Activated effector memory CD4-positive, alpha-beta T cell treated with anti-CD3 and anti-CD28 coated beads, Interleukin-2, amount 50 U/mL, for 16 hours (primary cell): ENCODE data around the gene RANBP1.

Experiments
- DNase-seq: peaks from one replicate; pipeline ENCODE4 v3.0.0-alpha.2; 2020

Gene RANBP1

DNA sequence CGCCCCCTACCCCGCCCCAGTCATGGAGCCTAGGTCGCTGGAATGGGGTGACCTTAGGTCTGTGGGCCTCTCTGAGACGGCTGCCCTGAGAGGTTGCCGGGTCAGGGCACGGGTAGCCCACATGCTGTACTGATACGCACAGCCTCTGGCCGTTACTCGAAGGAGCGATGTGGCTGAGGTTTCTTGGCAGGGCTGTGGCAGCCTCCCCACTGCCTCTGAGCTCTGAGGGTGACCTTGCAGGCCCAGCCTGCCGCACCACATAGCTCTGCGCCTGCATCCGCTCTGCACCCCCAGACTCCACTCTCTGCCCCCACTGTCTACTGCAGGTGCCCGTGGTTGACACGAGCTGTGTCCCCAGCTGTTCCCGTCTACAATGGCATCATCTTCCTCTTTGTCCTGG, 23.0 kb downstream of the RANBP1 start:
- no peak for DNase-seq

DNA sequence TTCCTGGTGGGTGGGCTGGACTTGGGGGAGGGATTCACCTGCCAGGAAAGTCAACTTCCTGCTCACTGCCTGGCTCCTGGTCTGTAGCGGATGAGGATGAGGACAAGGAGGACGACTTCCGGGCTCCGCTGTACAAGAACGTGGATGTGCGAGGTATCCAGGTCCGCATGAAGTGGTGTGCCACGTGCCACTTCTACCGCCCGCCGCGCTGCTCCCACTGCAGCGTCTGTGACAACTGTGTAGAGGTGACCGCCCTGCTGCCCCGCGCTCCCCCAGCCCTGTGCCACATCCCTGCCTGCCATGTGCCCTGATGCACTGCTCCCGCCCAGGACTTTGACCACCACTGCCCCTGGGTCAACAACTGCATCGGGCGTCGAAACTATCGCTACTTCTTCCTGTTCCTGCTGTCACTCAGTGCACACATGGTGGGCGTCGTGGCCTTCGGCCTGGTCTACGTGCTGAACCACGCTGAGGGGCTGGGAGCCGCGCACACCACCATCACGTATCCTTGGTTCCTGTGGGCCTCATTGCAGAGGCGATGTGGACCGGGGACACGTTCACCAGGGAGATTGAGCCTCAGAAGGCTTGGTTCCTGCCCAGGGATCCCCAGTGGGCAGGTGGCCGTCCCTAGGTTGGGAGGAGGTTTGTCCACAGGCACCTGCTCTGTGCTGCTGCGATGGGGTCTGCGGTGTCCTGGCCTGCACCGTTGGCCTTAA, 23.6 kb downstream of the RANBP1 start:
- DNase-seq, result no peak

DNA sequence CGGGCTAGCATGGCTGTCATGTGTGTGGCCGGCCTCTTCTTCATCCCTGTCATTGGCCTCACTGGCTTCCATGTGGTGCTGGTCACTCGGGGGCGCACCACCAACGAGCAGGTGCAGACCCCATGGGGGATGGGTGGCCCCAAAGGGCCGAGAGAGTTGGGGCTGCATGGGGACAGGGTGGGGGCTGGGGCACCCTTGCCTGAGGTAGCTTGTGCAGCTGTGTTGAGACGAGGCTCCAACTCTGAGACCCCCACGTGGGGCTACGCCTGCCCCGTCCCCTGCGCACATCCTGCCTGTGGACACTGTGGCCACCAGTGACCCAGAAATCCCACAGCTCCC, 24.2 kb downstream of the RANBP1 start:
- DNase-seq, result no peak

DNA sequence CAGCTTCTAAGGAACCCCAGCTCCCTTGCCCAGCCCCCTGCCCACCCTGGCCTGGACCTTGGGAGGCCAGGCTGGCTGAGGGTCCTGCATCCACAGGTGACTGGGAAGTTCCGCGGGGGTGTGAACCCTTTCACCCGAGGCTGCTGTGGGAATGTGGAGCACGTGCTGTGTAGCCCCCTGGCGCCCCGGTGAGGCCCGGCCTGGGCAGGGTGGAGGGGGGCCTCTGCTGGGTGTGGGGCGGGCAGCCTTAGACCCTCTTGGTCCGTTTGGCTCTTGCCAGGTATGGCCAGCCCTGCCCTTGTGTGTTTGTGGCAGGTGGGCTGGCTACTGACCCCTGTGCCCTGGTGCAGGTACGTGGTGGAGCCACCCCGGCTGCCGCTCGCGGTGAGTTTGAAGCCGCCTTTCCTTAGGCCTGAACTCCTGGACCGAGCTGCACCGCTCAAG, 24.6 kb downstream of the RANBP1 start:
- DNase-seq, result no peak

DNA sequence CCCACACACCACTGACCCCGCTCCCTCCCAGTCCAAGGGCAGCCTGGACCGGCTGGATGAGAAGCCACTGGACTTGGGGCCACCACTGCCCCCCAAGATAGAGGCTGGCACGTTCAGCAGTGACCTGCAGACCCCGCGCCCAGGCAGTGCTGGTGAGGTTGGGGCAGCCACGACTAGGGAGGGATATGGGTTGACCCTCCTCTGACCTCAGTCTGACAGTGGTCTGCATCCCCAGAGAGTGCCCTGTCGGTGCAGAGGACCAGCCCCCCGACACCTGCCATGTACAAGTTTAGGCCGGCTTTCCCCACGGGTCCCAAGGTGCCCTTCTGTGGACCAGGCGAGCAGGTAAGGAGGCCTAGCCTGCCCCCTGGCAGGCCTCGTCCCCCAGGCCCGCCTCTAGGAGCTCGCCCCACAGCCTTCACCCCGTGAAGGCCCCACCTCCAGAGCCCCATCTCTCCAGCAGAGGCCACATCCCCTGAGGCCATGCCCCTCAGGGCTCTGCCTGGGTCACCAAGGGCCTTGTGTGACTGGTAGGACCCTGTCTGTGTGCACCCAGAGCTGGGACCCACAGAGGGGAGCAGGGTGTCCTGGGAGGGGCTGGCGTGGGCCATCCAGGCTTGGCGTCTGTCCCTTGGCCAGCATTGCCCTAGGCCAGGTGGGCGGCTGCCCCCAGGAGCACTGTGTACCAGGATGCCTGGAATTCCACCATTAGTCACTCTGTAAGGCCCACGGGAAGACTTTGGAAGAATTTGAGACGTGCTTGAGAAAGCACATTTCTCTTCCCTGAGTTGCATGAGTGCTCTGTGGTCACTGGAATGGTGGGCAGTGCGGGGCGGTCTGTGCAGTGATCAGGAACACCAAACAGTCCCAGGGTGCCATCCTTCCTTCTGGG, 25.5 kb downstream of the RANBP1 start:
- DNase-seq, result no peak

DNA sequence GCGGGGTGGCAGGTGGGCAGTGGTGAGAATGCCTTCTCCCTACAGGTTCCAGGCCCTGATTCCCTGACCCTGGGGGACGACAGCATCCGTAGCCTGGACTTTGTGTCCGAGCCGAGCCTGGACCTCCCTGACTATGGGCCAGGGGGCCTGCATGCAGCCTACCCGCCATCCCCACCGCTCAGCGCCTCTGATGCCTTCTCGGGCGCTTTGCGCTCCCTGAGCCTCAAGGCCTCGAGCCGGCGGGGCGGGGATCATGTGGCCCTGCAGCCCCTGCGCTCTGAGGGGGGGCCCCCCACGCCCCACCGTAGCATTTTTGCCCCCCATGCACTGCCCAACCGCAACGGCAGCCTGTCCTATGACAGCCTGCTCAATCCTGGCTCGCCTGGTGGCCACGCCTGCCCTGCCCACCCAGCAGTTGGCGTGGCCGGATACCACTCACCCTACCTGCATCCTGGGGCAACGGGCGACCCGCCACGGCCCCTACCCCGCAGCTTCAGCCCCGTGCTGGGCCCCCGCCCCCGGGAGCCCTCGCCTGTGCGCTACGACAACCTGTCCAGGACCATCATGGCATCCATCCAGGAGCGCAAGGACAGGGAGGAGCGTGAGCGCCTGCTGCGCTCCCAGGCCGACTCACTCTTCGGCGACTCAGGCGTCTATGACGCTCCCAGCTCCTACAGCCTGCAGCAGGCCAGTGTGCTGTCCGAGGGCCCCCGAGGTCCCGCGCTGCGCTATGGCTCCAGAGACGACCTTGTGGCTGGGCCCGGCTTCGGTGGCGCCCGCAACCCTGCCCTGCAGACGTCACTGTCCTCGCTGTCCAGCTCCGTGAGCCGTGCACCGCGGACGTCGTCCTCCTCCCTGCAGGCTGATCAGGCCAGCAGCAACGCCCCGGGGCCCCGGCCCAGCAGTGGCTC, 27.1 kb downstream of the RANBP1 start:
- no peak for DNase-seq

DNA sequence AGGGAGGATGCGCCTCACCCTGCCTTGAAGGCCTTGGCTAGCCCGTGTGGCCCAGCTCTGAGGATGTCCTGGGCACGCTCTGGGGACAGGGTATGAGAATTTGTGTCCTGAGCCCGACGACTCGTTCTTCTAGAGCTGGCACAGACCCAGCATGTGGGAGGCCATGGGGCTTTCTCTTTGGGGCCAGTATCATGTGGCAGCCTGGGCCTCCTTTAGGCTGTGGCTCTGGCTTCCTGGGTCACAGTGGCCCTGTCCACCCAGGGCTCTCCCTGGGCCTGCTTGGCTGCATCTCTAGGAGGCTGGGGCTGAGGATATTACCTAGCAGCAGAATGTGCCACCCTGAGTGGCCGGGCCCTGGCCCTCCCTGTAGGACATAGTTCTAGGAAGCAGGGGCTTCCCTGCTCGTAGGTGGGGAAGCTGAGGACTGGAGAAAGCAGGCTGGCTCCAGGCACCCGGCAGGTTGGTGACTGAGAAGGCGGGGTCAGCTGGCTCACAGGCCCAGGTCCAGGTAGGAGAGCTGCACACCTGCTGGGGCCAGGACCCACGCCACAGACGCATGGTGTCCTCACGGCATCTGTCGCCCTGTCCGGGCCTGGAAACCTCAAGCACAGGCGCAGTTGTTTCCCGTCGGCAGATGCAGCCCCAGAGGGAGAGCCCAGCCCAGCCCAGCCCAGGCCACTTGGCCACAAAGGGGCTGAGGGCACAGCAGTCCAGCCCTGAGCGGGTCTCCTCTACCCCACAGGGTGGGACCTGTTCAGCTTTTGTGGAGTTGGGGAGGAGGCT, 28.2 kb downstream of the RANBP1 start:
- no peak for DNase-seq

DNA sequence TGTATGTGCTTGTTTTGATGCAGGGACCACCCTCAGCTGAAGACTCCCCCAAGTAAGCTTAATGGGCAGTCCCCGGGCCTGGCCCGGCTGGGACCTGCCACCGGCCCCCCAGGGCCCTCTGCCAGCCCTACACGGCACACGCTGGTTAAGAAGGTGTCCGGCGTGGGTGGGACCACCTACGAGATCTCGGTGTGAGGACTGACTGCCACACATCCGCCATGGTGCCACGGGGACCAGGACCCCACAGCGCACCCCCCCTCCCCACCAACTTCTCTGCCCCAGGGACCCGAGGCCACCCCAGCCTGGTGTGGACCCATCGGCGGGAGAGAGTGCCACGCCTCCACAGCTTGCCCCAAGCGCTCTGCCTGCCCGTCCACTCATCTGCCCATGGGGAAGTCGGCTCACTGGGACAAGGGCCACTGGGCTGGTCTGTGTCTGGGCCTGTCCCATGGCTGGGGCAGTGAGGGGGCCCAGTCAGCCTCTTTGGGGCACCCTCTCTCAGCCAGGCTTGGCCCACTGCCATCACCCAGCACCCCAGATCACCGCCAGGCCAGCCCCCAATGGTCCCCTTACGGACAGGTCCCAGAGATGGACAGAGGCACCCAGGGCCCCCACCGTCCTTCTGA, 29.4 kb downstream of the RANBP1 start:
- no peak for DNase-seq

DNA sequence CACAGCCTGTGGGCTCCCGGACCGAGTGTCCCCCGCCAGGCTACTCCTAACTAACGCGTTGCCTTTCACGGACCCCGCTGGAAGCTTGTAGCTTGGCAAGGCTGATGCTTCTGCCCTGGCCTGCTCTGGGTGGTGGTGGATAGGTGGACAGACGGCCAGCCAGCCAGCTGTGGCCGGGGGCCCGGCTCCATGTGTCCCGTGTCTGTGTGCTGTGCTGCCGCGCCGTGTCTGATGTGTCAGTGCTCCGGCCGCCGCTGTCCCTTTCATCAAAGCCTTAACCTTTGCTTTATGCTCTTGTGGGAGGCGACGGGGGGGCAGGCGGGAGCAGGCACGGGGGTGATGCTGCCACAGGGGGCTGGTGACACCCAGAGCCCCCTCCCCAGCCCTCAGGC, 29.9 kb downstream of the RANBP1 start:
- DNase-seq, result no peak

DNA sequence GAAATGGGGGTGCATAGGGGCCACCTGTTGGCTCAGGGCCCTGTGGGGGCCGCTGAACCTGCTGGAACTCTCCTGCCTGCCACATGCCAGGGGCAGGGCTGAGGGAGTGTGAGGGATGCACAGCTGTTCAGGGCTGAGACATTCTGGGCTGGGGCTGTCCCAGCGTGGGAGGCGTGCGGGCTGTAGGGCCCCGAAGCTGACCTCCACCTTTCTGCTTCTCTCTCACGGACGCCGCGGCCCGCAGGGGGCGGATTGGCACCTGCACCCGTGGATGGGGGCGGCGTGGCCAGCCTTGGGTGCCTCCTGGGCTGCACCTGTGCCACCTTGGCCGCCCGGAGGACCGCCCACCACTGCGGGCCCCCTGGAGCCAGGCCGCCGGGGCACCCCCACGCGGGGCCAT, 30.9 kb downstream of the RANBP1 start:
- no peak for DNase-seq

DNA sequence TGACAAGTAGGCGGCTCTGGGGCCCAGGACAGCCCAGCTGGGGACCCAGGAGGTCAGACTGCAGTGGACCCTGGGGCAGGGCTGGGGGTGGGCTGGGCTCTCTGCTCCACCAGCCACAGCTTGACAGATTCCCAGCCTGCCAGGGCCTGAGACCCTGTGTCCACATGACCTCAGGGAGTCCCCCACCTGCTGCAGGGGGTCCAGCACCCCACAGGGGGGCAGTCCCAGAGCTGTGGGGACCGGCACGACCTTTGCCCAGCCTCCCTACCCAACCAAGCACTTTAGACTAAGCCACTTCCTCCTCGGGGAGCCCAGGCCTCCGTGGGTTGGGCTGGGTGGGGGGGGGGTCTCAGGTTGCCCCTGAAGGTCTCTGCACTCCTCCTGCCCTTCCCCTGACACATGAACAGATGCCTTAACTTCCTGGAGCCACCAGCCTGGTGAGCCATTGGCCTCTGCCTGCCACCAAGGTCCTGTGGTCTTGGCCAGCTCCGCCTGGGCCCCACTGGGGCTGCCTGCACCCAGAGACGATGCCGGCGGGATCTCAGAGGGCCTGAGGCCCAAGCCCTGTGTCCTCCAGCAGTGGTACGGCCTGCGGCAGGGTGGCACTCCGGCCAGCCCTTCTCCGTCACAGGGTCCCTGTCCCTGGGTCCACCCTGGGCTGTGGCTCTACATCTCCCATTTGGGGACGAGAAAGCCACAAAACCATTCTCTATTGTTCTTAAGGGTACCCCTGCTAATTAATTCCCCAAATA, 31.5 kb downstream of the RANBP1 start:
- no peak for DNase-seq

DNA sequence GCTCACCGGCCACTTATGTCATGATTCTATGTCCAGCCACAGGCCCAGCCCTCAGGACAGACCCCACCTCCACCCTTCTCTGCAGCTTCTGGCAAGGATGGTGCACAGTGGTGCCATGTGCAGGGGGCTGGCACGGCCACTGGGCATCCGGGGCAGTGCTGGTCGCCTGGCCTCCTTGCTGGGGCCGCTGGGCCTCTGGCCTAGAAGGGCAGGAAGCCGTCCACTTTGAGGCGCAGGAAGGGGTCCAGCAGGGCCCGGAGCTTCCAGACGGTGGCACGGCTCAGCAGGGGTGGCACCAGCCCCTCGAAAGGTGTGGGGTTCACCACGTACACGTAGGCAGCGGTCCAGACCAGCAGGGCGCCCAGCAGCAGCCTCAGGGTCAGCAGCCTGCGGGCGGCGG, 32.5 kb downstream of the RANBP1 start:
- DNase-seq, result no peak

DNA sequence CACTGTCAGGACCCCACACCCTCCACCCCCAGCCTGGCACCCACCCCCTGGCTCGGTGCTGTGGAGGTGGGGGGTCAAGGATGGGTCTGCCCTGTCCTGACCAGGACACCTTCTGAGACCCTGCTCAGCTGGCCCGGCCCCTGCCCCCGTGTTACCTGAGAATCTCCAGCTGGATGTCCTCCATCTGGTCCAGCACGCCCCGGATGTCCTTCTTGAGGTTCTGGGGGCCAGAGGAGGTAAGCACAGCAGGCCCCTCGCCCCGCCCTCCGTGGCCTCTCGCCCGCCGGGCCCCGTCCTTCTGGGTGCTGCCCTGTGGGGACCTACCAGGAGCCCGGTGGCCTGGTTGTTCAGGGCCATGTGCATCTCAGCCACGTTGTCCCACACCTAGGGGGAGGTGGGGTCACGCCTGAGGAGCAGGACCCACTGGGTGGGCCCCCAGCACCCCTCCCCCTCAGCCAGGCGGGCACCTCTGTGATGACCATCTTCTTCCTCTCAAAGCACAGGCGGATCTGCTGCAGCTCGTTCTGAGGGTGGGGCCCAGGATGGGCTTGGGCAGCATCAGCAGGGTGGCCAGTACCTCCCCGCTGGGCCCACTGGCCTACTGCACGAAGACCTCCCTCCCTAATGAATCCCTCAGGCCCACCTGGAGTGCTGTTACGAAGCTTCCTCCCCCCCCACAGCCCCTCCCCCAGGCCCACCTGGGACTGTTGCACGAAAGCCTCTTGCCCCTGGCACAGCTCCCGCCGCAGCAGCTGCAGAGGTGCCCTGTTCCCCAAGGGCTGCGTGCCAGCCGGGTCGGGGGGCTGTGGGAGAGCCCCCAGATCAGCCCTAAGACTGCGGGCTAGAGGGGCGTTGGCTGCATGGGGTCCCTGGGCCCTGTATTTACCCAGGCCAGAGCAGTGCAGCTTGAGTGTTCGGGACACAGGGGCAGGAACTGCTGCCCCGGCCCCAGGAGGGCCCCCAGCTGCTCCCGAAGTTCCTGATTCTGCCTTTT, 33.6 kb downstream of the RANBP1 start:
- no peak for DNase-seq

DNA sequence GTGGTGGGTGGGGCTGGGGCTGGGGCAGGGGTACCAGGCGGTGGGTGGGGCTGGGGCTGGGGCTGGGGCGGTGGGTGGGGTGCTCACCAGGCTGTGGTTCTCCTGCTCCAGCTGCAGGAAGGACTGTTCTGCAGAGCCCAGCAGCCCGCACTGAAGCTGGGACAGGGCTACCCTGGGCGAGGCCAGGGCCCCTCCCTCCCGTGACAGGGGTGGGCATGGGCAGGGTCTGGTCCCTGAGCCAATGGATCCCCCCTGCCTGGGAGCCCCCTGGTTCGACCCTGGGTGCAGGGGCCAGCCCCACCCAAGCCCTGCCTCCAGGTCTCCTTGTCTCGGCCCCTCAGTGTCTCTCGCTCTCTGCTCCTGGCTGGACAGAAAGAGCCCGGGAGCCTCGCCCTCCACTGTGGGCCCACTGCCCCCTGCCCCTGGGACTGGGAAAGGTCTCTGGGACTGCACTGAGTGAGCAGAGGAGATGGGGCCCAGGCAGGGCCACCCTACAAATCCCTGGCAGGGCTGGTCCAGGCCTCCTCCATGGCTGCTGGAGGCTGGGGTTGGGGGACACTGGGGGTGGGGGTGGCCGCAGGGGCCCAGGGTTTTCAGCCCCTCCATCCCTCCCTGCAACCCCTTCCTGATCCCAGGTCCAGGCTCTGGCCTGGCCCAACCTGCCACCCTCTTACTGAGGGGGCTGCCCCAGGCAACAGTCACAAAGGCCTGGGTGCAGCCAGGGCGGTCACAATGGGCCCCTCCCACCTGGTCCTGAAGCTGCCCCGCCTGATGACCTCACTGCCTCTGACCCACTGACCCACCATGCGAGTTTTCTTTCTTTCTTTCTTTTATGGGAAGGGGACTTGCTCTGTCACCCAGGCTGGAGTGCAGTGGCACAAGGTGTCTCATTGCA, 34.7 kb downstream of the RANBP1 start, which contains the start of gene CCDC188:
TSS of gene CCDC188 (minus strand) at position 675 of the 895 bp plus-strand sequence. CDS start at position 606, 69 bp downstream.
- DNase-seq, result no peak

DNA sequence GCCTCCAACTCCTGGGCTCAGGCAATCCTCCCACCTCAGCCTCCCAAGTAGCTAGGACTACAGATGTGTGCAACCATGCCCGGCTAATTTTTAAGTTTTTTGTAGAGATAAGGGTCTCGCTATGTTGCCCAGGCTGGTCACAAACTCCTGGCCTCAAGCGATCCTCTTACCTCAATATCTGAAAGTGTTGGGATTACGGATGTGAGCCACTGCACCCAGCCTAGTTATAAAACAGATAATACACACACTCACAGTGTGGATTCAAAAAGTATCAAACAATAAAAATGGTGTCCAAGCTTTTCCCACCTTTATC, 35.3 kb downstream of the RANBP1 start:
- no peak for DNase-seq

DNA sequence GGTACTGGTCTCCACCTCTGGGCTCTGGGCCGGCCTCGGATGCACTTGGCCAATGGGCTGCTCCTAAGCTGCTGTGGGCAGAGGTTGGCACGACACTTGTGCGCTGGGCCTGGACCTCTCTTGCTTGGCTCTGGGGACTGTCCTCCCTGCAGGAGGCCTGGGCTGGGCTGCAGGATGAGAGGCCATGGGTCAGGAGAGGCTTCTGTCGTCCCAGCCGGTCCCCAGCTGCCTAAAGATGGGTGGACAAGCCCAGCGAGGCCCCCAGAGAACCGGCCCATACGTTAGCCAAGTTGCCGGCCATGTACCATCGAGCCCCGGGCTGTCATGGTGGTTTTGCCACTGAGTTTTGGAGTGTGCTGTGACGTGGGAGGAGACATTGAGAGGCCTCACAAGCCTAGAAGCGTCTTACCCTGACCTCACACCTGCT, 36.6 kb downstream of the RANBP1 start:
- DNase-seq, result no peak

DNA sequence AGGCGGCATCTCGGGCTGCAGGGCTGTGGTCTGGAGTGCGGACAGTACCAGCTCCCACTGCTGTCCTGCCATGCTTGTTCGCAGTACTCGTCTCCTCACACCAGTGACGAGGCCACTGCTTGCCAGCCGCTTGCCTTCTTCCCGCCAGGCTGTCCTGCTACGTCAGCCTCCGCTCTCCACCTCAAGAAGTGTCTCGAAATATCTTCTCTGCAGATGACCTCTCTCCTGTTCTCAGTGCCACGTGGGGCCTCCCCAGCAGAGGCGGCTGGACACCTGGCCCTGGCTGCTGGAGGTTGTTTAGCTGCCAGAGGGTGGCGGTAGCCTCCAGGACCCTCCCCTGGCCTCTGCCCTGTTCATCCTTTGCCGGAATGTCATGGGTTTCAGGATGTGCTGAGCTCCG, 38.0 kb downstream of the RANBP1 start:
- DNase-seq, result no peak

DNA sequence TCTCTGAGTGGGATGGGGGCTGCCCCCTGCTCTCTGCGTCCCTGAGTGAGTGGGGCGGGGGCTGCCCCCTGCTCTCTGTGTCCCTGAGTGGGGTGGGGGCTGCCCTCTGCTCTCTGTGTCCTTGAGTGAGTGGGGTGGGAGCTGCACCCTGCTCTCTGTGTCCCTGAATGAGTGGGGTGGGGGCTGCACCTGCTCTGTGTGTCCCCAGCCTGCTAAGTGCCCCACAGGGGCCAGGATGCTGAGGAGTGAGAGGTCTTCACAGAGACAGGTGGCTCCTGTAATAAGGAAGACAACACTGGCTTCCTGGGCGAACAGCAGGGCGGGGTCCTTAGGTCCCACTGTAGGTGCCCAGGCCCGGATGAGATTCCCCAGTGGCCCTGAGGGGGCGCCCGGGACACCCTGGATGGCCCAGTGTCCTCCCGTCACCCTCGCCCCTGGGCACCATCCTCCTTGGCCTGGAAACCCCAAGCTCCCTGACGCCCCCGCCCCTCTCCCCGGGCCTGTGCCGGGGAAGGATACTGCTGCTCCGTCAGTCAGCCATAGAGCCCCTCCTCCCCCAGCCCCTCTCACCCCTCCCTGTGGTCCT, 38.8 kb downstream of the RANBP1 start:
- no peak for DNase-seq
